IPS-NIHi11 (cell line): ENCODE measurements around the gene LAMB2.
A peak's percentile ranks its signal among the peaks of the same experiment; 100 is the strongest.

Experiments
- DNase-seq: peaks from one replicate; pipeline ENCODE4 v3.0.0; 2012; ENCODE audit warnings: mixed read lengths, low spot score

The LAMB2 gene

DNA sequence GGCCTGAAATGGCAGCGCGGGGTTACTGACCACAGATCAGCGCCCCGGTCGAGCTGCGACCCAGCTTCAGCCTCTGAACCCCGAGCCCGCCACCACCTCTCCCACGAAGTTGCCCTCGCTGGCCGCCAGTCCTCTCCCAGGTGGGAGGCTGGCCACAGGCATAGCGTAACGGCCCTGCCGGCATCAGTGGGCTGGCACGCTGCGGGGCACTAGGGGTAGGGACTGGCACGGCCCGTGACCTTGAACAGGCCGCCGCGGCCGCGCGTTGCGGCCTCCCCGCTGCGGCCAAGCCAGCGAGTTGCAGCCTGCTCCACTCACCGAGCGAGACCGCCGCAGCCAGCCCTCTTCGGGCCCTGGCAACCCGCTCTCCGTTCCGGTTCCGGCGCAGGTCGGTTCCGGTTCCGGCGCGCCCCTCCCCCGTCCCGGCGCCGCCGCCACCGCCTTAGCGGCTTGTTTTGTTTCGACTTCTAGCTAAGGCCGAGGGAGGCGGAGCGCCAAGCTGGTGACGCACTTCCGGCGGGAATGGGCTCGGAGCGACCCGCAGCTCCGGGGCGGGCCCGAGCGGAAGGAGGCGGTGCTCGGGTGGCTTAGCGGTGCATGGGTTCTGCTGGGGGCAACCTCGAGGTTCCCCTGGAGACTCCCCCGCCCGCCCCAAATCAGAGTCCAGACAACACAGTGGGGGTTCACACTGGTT is 12.3 kb downstream of the LAMB2 start, which contains the start of gene USP19:
Gene USP19 (minus strand): TSS at position 386 of the 694 bp plus-strand sequence. CDS start 1,678 bp downstream, outside the sequence.
- peak; percentile 100 for DNase-seq

DNA sequence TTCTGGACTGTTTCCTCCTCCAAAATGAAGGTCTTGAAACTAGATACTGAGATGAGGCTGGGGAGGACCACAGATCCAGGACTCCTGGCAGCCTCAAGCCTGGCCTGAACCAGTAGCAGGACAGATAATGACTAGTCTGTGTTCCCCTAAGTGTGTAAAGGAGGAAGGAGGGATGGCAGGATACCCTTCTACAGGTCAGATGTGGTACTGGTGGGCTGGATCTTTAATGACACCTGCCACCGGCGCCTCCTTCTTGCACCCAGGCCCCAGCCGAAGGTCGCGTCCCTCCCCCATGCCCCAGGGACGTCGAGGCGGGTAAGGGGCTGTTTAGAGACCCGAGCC is 12.8 kb downstream of the LAMB2 start:
- DNase-seq, result no peak

DNA sequence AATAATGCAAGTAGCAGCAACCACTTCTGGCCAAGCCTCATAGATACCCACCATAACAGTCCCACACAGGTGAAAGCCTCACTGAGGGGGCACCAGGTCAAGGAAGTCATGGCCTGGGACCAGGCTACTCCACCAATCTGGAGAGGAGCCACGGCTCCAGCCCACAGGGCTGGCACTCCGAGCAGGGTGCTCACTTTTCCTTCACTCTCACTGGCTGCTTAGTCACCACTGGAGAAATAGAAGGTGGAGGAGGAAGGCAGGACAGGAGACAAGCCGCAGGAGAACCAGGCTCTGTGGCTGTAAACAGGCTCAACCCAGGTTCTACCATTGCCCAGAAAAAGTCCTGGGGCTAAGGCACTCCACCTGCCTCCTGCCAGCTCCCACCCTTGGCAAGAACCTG is 13.4 kb downstream of the LAMB2 start:
- no peak for DNase-seq

DNA sequence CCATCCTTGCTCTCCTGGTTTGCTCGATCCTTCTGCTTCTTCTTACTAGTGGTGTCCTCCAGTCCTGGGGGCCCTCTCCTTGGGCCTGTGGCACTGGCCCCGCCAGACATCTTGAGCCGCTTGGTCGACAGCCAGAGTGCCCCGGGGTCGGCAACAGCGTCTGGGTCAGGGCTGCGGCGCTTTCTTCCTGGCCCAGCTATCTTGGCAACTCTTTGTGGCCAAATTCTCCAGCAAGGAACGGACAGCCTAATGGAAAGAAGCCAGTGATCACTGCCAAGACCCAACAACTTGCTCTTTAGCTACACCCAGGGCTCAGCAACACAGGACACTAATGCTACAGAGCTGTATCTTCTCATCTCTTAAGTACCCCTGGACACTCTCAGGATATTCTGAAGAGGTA is 13.8 kb downstream of the LAMB2 start:
- DNase-seq, result no peak

DNA sequence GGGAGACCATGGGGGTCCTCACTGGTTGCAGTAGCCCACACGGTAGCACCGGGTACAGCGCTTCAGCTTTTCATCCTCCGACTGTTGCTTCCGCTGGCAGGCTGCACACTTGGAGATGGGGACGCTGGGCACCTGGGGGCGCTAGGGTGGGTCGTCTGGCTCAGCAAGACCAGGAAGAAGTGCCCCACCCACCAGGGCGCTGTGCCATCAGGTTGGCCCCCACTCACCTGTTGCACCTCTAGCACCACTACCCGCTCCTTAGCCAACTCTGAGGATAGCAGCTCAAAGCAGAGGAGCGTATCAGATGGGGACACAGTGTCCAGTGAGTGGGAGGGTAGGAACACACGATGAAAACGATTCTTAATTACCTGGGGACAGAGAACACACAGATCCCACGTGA is 20.6 kb downstream of the LAMB2 start:
- DNase-seq, result no peak

DNA sequence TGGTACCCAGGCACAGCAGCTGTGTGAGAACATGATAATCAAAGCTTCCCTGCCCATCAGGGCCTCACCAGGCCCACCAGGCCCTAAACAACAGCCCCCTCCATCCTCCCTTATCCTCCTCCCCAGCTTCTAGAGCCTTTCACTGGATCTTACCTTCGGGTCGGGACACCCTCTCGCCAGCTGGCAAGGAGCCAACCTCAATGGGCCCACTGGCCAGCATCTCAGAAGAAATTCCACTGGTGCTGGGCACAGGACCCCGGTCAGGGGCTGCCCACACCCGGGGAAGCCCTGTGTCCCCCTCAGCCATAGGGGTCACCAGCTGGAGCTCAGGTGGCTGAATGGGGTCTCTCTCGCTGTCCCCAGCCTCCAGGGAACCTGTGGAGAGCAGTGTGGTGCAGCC is 21.5 kb downstream of the LAMB2 start:
- DNase-seq, result no peak

DNA sequence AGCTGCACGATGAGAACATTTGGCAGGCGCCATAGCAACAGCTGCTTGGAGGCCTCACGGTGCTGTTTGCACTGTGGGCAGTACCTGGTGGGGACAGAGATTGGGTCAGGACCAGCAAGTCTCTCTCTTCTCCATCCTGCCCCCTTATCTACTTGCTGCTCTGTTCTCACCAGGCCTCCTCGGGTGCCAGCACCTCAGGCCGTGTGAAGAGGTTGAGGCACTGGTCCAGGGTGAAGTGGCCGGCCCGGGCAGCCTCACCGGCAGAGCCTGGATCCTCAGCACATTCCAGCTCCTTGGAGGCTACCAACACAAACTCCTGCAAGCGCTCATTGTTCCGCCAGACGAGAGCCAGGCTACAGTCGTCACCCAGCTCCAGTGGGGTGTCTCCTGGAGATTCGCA is 22.1 kb downstream of the LAMB2 start:
- DNase-seq, result no peak

DNA sequence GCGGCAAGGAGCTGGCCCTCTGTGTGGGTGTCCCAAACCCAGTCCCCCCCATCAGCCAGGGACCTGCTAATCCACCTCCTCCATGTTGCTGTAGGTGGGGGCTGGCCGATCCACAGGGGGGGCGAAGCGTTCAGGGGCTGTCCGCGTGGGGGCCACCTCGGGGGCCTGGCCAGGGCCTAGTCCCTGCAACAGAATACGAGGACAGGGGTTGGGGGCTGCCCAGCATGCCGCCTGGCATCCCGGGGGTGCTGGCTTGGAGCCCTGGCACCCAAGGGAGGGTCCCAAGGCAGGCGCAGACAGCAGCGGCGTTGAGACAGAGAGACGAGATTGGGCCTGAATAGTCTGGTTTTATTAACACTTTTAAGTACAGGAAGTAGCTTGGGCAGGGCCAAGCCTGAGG is 24.5 kb downstream of the LAMB2 start:
- DNase-seq, result no peak

DNA sequence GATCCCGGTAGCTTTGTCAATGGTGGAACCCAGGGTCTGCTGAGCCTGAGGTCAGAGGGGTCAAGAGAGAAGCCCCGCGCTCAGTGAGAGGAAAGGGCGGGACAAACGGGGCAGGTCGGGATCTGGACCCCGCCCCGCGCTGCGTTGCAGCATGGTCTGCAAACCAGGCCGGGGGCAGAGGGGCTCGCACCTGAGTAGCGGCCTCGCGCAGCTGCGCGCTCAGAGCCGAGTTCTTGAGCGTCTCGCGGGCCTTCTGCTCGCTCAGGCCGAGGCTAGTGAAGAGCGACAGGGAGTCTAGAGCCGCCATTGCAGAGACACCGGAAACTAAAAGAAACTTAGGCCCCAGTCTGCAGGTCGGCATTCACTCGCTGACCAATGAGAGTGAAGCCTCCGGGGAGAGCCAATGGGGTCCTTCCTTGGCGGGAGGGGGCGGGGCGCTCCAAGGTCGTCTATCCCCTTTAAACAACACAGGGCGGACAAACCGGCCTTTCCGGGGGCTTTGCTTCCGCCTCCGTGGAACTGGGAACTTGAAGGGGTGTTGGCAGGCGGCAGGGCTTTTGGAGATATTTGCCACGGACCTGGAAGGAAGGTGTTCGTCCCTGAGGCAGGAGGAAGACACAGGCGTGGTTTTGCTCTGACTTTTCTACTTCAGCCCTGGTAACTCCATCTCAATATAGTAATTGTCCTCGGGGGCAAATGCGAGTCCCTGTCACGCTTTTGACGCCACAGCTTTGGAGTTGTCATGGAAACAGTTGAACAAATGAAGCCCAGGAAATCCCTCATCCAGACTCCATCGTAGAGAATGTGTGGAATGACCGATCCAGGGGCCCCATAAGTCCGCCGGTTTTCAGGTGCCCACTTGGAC is 28.2 kb downstream of the LAMB2 start, which contains the start of gene QARS1:
Gene QARS1 (minus strand): TSS at position 331 of the 865 bp plus-strand sequence. CDS start 24 bp downstream, at position 307.
- DNase-seq, result peak; percentile 96

DNA sequence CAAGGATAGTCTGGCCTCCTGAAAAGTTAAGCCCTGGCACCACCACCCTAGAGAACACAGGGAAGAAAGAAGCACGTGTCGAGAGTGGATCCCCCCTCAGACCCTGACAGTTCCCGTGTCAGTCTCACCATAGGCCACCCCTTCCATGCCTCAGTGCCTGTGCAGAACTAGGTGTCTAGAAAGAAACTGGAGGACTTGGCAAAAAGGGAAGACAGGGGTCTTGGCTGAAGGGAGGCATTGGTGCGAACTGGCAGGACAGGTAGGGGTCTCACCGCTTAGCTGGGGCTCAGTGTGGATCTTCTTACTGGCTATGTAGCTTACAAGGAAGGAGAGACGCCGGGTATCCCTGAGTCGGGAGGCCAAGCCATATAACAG is 28.8 kb downstream of the LAMB2 start:
- DNase-seq, result no peak

DNA sequence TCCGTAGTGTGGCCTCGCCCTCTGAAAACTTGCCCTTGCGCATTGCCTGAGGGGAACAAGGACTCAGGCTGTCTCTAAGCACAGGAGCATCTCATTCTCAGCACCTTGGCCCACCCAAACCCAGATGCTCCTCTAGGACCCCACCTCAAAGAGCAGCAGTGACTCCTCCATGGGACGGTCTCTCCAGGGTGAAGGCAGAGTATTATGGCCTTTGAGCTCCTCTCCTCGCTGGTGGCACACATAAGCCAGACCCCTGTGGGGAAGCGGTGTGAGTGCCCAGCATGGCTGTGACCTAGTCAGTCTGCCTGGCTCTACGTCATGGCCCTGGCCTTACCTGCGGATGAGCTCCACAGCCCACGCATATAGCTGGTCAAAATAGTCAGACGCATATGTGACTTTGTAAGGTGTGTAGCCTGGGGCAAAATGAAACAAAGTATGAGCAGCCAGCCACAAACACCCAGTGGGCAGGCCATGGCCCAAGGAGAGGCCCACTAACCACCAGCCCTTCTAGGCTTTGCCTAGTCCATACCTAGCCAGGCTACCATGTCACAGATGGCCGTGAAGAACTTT is 32.7 kb downstream of the LAMB2 start:
- DNase-seq, result no peak

DNA sequence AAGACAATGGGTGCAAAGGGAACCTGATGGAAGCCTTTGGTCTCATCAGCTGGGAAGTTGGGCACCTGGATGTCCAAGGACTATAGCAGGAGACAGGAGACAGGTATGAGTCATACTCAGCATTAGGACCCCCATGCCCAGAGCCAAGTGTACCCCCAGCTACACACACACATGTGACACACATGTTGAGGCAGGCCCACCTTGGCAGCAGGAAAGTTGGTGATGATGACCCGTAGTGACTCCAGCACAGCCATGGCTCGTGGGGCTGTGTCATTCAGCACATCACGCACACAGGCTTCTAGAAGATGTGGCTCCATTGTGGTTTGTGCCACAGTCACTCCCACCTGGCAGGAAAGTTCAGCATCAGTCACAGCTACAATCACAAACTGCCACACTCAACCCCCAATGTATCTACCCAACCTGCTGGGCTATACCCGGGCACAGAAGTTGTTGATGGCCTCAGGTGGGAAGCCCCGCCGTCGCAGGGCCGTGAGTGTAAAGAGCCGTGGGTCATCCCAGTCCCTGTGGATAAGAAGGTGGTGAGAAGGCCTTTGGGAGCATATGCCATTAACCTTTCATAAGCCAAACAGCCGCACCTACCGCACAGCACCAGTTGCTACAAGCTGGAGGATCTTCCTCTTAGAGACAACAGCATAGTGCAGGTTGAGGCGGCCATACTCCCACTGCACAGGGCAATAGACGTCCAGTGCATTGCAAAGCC is 33.8 kb downstream of the LAMB2 start:
- DNase-seq, result no peak

DNA sequence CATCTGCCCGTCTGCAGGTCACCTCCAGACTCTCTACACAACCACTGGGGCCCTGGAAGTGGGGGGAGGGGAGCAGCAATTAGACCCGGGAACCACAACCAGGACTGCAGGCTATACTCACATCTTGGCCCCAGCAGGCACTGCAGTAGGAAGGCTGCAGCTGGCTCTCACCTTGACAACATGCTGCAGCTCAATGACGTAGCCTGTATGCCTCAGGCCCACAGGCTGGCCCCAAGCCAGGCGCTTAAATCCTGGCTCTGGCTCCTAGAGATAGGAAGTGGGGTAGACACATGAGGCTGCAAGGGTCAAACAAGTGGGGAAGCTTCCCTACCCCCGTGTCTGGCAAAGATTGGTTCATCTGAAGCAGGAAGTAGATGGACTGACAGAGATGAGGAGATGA is 34.4 kb downstream of the LAMB2 start:
- no peak for DNase-seq

DNA sequence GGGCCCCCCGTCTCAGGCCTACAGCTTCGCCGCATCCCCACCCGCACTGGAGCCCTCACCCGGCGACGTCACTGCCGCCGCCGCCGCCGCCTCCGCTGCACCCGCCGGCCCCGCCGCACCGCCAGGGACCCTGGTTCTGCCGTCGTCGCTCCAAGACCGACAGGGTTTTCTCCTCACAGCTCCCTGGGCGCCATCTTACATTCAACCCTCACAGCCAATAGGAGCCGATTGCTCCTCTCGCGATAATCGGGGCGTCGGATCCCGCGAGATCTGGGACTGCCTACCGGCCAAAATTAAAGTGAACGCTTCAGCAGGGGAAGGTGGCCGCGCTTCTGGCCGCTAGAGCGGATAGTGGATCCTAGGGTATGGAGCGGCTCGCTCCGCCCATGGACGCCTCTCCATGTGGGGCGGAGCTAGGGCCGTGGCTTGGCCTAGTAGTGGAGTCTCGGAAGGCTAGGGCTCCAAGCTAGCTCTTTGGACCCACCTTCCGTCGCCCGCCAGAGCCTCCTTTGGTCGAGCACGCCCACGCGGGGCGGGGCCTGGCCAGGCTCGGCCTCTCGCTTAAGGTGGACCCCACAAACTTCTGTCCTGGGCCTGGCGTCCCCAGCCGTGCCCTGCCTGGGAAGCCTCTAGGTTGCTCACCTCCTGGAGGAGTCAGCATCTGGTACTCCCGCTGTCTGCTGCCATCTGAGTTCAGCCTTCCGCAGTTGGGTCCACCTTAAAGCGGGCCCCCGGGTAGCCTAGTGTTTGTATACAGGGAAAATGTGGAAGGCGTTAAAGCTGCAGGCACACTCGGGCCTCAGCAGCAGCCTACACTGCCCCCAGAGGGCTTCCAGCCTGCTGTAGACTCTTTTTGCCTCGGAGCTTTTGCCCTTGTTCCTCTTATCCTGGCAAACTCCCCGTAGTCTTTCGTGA is 38.7 kb downstream of the LAMB2 start, which contains the start of gene QRICH1:
Gene QRICH1 (minus strand): TSS at position 219 of the 915 bp plus-strand sequence. CDS start 17,054 bp downstream, outside the sequence.
- DNase-seq, result peak; percentile 90

DNA sequence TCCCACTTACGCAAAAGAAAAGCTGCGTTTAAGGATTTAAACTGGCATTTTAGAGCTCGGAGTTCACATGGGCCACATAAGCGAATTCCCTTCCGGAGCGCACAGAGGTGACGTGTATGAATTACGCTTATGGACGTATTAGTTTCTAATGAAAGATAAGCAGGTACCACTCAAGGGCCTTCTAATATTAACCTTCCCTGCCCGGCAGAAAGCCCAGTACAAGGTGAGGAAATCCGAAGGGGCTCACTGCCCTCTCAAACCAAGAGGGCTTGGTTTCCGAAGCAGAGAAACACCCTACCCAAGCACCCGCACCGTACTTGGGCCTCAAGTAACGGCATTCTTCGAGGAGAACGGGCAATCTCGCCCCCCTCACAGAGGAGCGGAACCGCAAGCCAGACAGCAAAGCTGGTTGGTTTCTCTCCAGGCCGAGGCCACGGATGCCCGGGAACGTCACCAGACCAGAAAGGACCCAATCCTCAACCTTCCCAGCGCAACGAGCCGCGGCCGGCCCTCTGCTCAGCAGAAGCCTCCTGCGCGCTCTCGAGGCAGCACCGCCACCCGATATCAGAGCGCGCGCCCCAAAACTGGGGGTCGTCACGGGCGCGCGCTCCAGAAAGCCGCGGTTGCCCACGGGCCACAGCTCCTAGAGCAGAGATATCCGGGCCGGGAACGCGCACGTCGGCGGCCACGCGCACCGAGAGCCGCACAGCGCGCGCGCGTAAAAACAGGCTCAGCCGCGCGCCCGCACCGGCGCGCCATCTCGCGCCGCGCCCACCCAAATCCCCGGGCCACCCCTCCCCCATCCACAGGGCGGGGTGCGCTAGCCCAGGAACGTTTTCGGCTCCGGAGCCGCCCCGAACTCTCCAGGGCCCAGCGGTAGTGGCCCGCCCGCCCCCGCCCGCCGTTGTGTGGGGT is 39.7 kb downstream of the LAMB2 start:
- peak; percentile 86 for DNase-seq

DNA sequence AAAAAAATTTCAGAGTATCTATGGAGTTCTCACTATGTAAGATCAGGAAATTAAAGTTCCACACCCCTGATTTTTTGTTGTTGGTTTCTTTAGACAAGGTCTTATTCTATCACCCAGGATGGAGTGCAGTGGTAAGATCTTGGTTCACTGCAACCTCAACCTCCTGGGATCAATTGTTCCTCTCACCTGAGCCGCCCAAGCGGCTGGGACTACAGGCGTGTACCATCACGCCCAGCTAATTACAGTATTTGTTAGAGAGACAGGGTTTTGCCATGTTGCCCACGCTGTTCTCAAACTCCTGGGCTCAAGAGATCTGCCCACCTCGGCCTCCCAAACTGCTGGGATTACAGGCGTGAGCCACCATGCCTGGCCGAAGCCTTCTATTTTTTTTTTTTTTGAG is 51.4 kb downstream of the LAMB2 start:
- DNase-seq, result no peak

DNA sequence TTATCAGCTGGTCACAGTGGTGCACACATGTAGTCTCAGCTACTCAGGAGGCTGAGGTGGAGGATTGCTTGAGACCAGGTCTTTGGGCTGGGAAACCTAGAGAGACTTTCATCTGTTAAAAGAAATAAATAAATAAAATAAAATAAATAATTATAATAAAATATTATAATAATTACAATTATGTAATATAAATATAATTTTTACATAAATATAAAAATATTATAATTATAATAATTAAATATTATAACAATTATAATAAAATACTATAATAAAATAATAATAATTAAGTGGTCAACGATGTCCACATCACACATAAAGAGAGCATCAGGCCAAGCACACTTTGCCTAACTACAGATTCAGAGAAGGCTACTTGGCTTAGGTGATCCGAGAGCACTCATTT is 53.6 kb downstream of the LAMB2 start:
- no peak for DNase-seq

DNA sequence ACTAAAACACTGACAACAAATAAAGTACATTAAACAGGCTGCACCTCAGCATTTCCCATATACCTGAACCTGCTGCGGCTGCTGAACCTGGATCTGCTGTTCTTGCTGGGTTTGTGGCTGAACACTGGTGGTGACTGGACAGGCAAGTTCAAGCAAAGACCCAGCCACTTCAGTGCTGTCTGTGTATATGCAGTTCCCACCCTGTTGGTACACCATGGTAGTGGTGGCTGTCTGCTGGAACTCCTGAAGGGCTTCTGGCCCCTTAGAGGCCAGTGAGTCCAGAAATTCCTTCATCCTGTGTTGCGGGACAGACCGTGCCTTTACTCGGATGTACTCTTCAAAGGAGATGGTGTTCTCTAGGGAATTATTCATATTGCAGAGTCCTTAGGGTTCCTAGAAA is 56.2 kb downstream of the LAMB2 start:
- no peak for DNase-seq

DNA sequence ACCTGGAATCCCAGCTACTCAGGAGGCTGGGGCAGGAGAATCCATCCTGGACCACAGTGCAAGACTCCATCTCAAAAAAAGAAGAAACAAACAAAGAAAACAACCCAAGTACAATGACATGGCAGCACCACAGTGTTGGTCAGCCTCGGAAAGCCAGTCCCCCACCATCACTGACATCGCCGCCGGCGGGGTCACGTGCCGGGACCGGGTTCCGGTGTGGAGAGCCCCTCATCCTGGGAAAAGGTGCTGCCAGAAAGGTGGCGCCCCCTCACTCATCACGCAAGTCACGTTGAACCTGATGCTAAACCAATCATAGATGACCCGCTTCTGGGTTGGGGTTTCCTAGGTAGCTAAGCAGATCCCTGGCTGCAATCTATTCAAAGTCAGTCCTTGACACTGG is 56.7 kb downstream of the LAMB2 start:
- no peak for DNase-seq
